ENCODE data around the gene ENTPD2.
A peak's percentile ranks its signal among the peaks of the same experiment; 100 is the strongest.

The ENTPD2 gene

GRCh38 chr9:137084526-137084925, 30.7 kb upstream of the ENTPD2 start:
- Mint-ChIP-seq H3K4me3 (no peak overlapping the region), H3K27me3 (no peaks in the 10 kb centered on the region), H3K36me3 (ENCODE audit: low read depth) (peaks cover 51% of the 10 kb centered on the region), H3K4me1 (ENCODE audit: low read depth) (peaks cover 43% of the 10 kb centered on the region), H3K27ac (no peak overlapping the region), H3K9me3 (no peaks in the 10 kb centered on the region)
- no peak for DNase-seq

GRCh38 chr9:137083394-137084004, 29.6 kb upstream of the ENTPD2 start:
- DNase-seq: no peak
- no peaks in the 10 kb centered on the region for H3K27me3 Mint-ChIP-seq
- no peak overlapping the region for H3K4me3 Mint-ChIP-seq
- no peaks in the 10 kb centered on the region for H3K9me3 Mint-ChIP-seq
- peaks cover 45% of the 10 kb centered on the region for H3K36me3 Mint-ChIP-seq (ENCODE audit: low read depth)
- peak overlapping the region; percentile 59 for H3K27ac Mint-ChIP-seq
- H3K4me1 Mint-ChIP-seq (ENCODE audit: low read depth): peaks cover 33% of the 10 kb centered on the region

GRCh38 chr9:137082925-137083290, 29.0 kb upstream of the ENTPD2 start:
- Mint-ChIP-seq H3K9me3 (no peaks in the 10 kb centered on the region), H3K4me3 (no peak overlapping the region), H3K4me1 (ENCODE audit: low read depth) (peaks cover 30% of the 10 kb centered on the region), H3K36me3 (ENCODE audit: low read depth) (peaks cover 43% of the 10 kb centered on the region), H3K27ac (no peak overlapping the region), H3K27me3 (no peaks in the 10 kb centered on the region)
- DNase-seq: no peak

- Mint-ChIP-seq H3K27me3 (no peaks in the 10 kb centered on the region), H3K4me1 (ENCODE audit: low read depth) (peaks cover 24% of the 10 kb centered on the region), H3K9me3 (no peaks in the 10 kb centered on the region), H3K36me3 (ENCODE audit: low read depth) (peaks cover 40% of the 10 kb centered on the region), H3K27ac (no peak overlapping the region), H3K4me3 (no peak overlapping the region)
- no peak for DNase-seq
Observed at GRCh38 chr9:137082222-137082924, 28.5 kb upstream of the ENTPD2 start.

DNA sequence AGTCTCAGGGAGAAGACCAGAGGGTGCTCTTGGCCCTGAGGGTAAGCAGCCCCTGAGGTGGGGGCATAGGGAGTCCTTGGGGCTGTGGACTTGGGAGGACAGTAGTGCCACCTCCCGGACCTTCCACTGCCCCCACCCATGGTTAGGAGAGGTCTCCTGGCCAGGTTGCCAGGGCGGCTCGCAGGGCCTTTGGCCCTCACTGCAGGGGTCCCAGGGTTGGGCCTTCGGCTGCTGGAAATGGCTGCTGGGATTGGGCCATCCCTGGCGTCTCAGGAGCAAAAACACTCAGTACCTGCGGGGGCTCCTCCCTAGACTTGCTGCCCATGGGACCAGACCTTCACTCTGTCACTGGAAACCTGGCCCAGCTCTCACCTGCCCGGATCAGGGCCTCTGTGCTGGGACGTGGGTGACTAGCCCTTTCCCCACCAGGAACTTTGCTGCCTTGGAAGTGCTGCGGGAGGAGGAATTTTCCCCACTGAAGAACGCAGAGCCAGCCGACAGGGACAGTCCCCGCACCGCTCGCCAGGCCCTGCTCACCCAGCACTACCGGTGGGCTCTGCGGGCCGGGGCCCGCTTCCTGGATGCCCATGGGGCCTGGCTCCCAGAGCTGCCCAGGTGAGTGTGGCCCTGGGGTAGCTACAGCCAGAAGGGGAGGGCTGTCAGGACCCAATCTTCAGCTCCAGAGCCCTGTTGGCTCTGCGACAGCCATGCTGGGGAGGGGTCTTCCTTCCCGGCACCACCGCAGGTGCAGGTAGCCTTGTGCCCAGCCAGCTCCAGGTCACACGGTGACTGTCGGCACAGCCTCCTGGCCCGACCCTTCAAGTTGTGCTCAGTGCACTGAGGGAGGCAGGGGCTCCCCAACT, 26.6 kb upstream of the ENTPD2 start:
- Mint-ChIP-seq H3K27ac (no peak overlapping the region), H3K27me3 (no peaks in the 10 kb centered on the region), H3K9me3 (no peaks in the 10 kb centered on the region), H3K4me3 (no peak overlapping the region), H3K4me1 (ENCODE audit: low read depth) (peaks cover 20% of the 10 kb centered on the region), H3K36me3 (ENCODE audit: low read depth) (peaks cover 35% of the 10 kb centered on the region)
- DNase-seq: no peak

DNA sequence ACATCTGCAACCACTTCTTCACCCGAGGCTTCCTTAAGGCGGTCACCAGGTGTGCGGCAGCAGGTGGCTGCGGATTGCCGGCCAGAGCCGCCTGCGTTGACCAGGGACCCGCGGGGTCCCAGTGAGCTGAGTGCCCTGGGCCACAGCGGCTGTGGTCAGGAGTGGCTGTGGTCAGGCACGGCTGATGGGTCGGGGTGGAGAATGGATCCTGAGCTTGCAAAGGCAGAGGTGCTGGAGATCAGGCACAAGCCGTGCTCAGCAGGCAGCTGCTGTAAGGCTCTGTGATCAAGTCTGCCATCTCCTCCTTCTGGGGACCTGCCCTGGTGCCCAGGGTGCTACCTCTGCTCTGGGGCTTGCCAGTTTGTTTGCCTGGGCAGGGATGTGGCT, 25.5 kb upstream of the ENTPD2 start:
- no peaks in the 10 kb centered on the region for H3K9me3 Mint-ChIP-seq
- H3K27me3 Mint-ChIP-seq: no peaks in the 10 kb centered on the region
- peaks cover 11% of the 10 kb centered on the region for H3K4me1 Mint-ChIP-seq (ENCODE audit: low read depth)
- H3K36me3 Mint-ChIP-seq (ENCODE audit: low read depth): peaks cover 33% of the 10 kb centered on the region
- H3K4me3 Mint-ChIP-seq: no peak overlapping the region
- H3K27ac Mint-ChIP-seq: no peak overlapping the region
- DNase-seq: no peak

- Mint-ChIP-seq H3K36me3 (ENCODE audit: low read depth) (peaks cover 33% of the 10 kb centered on the region), H3K9me3 (no peaks in the 10 kb centered on the region), H3K4me1 (ENCODE audit: low read depth) (peaks cover 9% of the 10 kb centered on the region), H3K4me3 (peak overlapping the region; percentile 77), H3K27me3 (no peaks in the 10 kb centered on the region), H3K27ac (no peak overlapping the region)
- no peak for DNase-seq
Observed at GRCh38 chr9:137078701-137079400, 25.0 kb upstream of the ENTPD2 start.

DNA sequence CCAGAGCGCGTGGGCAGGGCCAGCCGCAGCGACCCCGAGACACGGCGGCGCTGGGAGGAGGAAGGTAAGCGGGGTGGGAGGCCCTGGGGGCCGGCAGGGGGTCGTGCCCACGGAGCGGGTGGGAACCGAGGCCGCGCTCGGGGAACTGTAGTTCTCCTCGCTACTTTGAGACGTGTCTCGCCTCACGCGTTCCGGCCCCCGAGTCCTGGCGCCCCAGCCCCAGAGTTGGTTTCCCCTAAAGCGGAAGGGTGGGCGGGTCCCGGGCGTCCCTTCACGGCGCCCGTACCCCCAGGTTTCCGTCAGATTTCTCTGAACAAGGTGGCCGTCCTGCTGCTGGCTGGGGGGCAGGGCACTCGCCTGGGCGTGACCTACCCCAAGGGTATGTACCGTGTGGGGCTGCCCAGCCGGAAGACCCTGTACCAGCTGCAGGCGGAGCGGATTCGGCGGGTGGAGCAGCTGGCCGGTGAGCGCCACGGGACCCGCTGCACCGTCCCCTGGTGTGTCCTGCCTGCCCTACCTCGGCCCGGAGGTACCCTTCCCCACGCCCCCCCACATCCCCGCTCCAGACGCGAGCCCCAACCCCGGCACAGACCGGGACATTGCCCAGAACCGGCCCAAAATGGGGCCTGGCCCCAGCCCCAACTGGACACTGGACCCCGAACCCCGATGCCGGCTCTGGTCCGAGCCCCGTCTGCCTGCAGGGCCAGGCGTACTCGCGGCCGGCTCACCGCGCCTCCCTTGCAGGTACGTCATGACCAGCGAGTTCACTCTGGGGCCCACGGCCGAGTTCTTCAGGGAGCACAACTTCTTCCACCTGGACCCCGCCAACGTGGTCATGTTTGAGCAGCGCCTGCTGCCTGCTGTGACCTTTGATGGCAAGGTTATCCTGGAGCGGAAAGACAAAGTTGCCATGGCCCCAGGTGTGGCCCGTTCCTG, 24.2 kb upstream of the ENTPD2 start:
- Mint-ChIP-seq H3K27me3 (no peaks in the 10 kb centered on the region), H3K4me1 (ENCODE audit: low read depth) (peaks cover 3% of the 10 kb centered on the region), H3K9me3 (no peaks in the 10 kb centered on the region), H3K4me3 (peak overlapping the region; percentile 77), H3K36me3 (ENCODE audit: low read depth) (peaks cover 26% of the 10 kb centered on the region), H3K27ac (no peak overlapping the region)
- peak; percentile 66 for DNase-seq

GRCh38 chr9:137077010-137077747, 23.3 kb upstream of the ENTPD2 start, which contains the start of gene UAP1L1:
Gene UAP1L1 (plus strand): TSS chr9:137077517. CDS start chr9:137077533, 16 bp downstream.
- H3K4me3 Mint-ChIP-seq: peak within 1 kb of the TSS; percentile 77
- H3K4me1 Mint-ChIP-seq (ENCODE audit: low read depth): peaks cover 3% of the 10 kb centered on the region
- H3K27ac Mint-ChIP-seq: no peak within 1 kb of the TSS
- H3K9me3 Mint-ChIP-seq: no peaks in the 10 kb centered on the region
- H3K36me3 Mint-ChIP-seq (ENCODE audit: low read depth): peaks cover 20% of the 10 kb centered on the region
- H3K27me3 Mint-ChIP-seq: no peaks in the 10 kb centered on the region
- peak; percentile 78 for DNase-seq

- H3K27ac Mint-ChIP-seq: no peak overlapping the region
- no peaks in the 10 kb centered on the region for H3K9me3 Mint-ChIP-seq
- peaks cover 14% of the 10 kb centered on the region for H3K36me3 Mint-ChIP-seq (ENCODE audit: low read depth)
- peaks cover 3% of the 10 kb centered on the region for H3K4me1 Mint-ChIP-seq (ENCODE audit: low read depth)
- peak overlapping the region; percentile 62 for H3K4me3 Mint-ChIP-seq
- DNase-seq: no peak
- H3K27me3 Mint-ChIP-seq: no peaks in the 10 kb centered on the region
Observed at GRCh38 chr9:137076636-137077009, 22.8 kb upstream of the ENTPD2 start.

GRCh38 chr9:137075275-137075775, 21.5 kb upstream of the ENTPD2 start:
- DNase-seq: no peak
- peaks cover 12% of the 10 kb centered on the region for H3K4me1 Mint-ChIP-seq (ENCODE audit: low read depth)
- H3K9me3 Mint-ChIP-seq: no peaks in the 10 kb centered on the region
- peaks cover 12% of the 10 kb centered on the region for H3K36me3 Mint-ChIP-seq (ENCODE audit: low read depth)
- H3K27me3 Mint-ChIP-seq: no peaks in the 10 kb centered on the region
- H3K27ac Mint-ChIP-seq: no peak overlapping the region
- no peak overlapping the region for H3K4me3 Mint-ChIP-seq

DNA sequence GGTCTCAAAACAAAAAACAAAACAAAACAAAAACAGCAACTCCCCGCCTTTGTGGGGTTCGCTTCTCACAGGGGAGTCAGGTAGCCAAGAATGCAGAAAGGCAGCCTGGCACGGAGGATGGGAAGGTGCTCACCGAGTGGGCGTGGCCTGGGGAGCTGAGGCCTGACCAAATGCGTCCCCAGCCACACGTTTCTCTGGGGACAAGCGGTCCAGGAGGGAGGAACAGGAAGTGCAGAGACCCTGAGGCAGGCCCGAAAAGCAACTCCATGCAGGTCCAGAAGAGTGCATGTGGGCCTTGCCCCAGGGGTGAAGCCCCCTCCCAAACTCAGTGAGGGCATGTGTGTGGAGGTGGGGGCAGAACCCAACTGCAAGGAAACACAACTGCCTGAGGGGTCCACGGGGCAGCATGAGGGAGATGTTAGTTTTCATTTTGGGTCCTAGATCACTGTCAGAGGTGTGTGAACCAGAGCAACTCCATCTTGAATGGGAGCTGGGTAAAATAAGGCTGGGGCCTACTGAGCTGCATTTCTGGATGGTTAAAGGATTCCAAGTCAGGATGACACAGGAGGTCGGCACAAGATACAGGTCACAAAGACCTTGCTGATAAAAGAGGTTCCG, 20.9 kb upstream of the ENTPD2 start:
- no peaks in the 10 kb centered on the region for H3K27me3 Mint-ChIP-seq
- peaks cover 7% of the 10 kb centered on the region for H3K36me3 Mint-ChIP-seq (ENCODE audit: low read depth)
- peaks cover 12% of the 10 kb centered on the region for H3K4me1 Mint-ChIP-seq (ENCODE audit: low read depth)
- no peaks in the 10 kb centered on the region for H3K9me3 Mint-ChIP-seq
- H3K27ac Mint-ChIP-seq: no peak overlapping the region
- H3K4me3 Mint-ChIP-seq: no peak overlapping the region
- no peak for DNase-seq

DNA sequence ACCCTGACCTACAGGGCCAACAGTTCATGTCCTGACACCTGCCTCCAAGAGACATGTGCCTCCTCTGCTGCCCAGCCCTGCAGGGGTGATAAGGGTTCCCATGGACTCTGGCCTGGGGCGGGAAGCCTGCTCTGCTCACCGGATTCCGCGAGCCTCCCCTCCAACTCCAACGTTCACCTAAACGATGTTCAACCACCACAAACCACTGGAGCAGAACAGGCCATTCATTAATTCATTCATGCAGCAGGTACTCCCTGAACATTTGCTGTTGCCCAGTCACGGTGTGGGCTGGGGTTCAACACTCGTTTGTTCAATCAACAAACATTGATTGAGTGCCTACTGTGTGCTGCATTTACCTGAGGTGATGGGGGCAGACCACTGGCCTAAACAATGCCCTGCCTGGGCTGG, 20.1 kb upstream of the ENTPD2 start:
- Mint-ChIP-seq H3K27me3 (no peaks in the 10 kb centered on the region), H3K4me3 (no peak overlapping the region), H3K36me3 (ENCODE audit: low read depth) (no peaks in the 10 kb centered on the region), H3K27ac (no peak overlapping the region), H3K4me1 (ENCODE audit: low read depth) (peaks cover 12% of the 10 kb centered on the region), H3K9me3 (no peaks in the 10 kb centered on the region)
- no peak for DNase-seq
